GM13977 (cell line): Measurements from ENCODE around the gene TSPAN32.

Experiments
- DNase-seq: peaks from one replicate; pipeline ENCODE4 v3.0.0; 2012; ENCODE audit warnings: low spot score
- in situ Hi-C: fragments of 300-500 bp; cut with MboI; formaldehyde crosslinking; loops from one replicate; pipeline ENCODE4 v1.12.0; 2022; ENCODE audit warnings: low sequenced_read_pairs, low pct_unique_long_range_greater_than_20kb, mixed read lengths, inconsistent platforms; ENCODE audit not compliant: unreplicated experiment
- TF ChIP-seq, protein P1 (sequence below): IDR thresholded peaks from 2 replicates; pipeline ENCODE4 v1.5.1; 2012; ENCODE audit warnings: mild to moderate bottlenecking, control low read depth; ENCODE audit not compliant: insufficient read depth; ENCODE audit errors: extremely low read depth, missing control alignments

TSPAN32 gene

GRCh38 chr11:2316963-2317244 lies 15.1 kb downstream of the TSPAN32 start:
- TF ChIP-seq, protein P1, sequence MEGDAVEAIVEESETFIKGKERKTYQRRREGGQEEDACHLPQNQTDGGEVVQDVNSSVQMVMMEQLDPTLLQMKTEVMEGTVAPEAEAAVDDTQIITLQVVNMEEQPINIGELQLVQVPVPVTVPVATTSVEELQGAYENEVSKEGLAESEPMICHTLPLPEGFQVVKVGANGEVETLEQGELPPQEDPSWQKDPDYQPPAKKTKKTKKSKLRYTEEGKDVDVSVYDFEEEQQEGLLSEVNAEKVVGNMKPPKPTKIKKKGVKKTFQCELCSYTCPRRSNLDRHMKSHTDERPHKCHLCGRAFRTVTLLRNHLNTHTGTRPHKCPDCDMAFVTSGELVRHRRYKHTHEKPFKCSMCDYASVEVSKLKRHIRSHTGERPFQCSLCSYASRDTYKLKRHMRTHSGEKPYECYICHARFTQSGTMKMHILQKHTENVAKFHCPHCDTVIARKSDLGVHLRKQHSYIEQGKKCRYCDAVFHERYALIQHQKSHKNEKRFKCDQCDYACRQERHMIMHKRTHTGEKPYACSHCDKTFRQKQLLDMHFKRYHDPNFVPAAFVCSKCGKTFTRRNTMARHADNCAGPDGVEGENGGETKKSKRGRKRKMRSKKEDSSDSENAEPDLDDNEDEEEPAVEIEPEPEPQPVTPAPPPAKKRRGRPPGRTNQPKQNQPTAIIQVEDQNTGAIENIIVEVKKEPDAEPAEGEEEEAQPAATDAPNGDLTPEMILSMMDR, result no peak
- no peak for DNase-seq
- in situ Hi-C loops, result no loop called here

DNA sequence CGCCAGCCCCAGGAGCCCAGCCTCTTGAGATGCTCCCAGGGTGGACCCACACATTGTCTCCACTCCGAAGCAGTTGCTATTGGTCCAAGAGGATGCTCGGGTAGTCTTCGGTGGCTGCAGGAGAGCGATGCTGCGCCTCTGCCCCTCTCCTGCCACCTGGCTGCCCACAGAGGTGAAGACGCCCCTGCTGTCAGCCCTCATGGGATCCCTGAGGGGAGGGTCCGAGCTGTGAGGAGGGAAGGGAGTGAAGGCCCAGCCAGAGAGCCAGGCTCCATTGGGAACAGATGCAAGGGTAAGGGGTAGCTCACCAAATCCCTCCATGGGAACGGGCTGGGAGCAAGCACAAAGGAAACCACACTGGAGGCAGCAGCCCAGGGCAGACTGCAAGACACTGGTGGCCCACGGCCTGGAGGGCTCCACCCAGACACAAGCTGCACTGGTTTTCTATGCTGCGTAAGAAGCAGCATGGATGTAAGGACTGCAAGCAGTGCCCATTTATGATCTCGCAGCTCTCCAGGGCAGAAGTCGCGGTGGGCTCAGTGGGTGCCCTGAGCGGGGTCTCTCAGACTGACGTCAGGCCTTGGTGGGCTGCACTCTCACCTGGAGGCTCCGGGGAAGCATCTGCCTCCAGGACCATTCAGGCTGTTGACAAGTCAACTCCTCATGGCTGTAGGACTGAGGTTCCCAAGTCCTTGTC lies 15.7 kb downstream of the TSPAN32 start:
- in situ Hi-C loops, result no loop called here
- DNase-seq, result no peak
- TF ChIP-seq, protein P1, result no peak

GRCh38 chr11:2318123-2318522 lies 16.3 kb downstream of the TSPAN32 start:
- no peak for DNase-seq
- in situ Hi-C loops, result no loop called here
- TF ChIP-seq, protein P1, result no peak

GRCh38 chr11:2318707-2319106 lies 16.9 kb downstream of the TSPAN32 start:
- in situ Hi-C loops, result no loop called here
- no peak for DNase-seq
- TF ChIP-seq, protein P1, result no peak

DNA sequence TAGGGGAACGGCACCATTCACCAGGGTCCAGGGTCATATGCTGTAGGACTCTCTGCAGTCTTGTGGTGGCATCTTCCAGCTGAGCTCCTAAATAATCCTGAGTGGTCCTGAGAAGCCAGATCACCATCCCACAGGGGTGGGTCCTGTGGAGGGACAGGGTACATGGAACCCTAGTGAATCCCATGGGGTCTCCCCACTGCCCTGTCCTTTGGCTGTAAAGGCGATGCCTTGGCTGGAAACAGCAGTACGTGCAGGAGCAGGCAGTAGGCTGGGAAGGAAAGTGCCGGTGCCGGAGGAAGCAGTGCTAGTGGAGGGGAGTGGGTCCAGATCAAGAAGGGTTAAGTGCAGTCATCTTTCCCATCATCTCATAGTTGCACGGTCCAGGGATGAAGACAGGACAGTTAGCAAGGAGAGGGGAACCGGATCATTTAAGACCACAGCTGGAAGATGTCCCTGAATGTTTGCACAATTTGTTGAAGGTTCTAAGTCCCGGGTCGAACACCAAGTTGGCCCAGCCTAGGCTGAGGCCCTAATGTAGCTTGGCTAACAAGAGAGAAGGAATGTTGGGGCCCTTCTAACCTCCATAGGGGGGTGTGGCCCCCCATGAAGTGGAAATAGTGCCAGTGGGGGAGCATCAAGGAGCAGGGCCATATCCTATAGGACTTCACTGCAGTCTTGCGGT lies 18.1 kb downstream of the TSPAN32 start:
- TF ChIP-seq, protein P1, result no peak
- in situ Hi-C loops, result no loop called here

DNA sequence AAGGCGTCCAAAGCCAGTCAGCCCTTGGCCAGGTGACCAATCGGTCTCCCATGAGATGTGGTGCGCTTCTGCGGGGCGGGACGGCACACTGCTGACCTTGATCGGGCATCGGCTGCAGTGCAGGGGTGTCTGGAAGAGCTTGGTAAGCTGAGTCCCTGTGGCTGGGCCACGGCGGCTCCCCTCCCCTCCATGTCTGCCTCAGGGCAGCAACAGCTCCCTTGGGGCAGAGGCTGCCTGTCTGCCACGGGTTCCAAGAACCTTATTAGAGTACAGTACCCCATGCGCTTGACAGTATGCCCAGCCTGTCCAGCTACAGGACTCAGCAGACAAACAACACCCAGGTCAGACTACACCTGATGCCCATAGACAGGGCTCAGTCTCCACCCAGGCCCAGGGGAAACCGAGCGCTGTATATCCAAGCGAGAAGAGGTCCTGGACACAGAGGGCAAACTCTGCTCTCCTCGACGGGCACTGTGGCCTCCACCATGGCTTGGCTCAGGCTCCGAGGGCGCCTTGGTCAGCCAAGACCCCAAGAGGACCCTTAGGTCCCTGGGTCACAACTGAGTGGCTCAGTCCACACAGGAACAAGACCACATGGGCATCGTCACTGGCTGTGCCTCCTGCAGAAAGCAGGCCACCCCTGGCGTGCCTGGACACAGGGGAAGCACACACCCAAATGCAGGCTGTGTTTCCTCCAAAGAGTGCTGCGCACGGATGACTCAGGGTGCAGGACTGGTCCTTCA lies 18.9 kb downstream of the TSPAN32 start:
- TF ChIP-seq, protein P1, result no peak
- DNase-seq, result no peak
- in situ Hi-C loops, result no loop called here

More for the DNA sequence above, 18.1 kb downstream of the TSPAN32 start:
- DNase-seq, result no peak
